Body of pancreas (tissue), 4 donors: Measurements from ENCODE around the gene CEBPZOS. TPM values are rescaled to one million over a fixed set of nuclear protein-coding genes. Genes with fewer than 3 reads are reported as not detected.

Source experiments
- ATAC-seq: fragments of 150-250 bp; one replicate; pipeline ENCODE4 v1.9.1; 2016
- DNase-seq, 4 donors: peaks; one replicate each; pipeline ENCODE4 v3.0.0-alpha.2; 2019
- H3K27ac ChIP-seq, 4 donors: fragments of 200-600 bp; sonication (generic); 1 replicate in 3 of 4; 2 replicates in 1 of 4; pipeline versions ENCODE4 v1.5.1 to v1.6.1; 2016 to 2019; ENCODE audit warnings: mild to moderate bottlenecking in 1 of 4, mixed read lengths in 1 of 4, moderate library complexity in 1 of 4
- H3K27me3 ChIP-seq, 2 donors: fragments of 200-600 bp; sonication (generic); one replicate each; pipeline ENCODE4 v1.6.0; 2016; ENCODE audit warnings: mild to moderate bottlenecking in 1 of 2
- H3K36me3 ChIP-seq, 2 donors: fragments of 200-600 bp; sonication (generic); replicated peaks in 1 of 2; 2 replicates each; pipeline ENCODE4 v1.5.1; 2016; ENCODE audit warnings: low read depth in 2 of 2; ENCODE audit not compliant: insufficient read depth in 1 of 2
- H3K4me1 ChIP-seq: fragments of 200-600 bp; sonication (generic); one replicate; pipeline ENCODE4 v1.6.0; 2016
- H3K4me3 ChIP-seq, 2 donors: fragments of 200-600 bp; sonication (generic); 1 replicate in 1 of 2; 2 replicates in 1 of 2; pipeline ENCODE4 v1.5.1; 2016 to 2019
- H3K9me3 ChIP-seq, 3 donors: fragments of 200-600 bp; sonication (generic); 1 replicate in 2 of 3; 2 replicates in 1 of 3; pipeline ENCODE4 v1.5.1; 2016
- POLR2A ChIP-seq, 3 donors: fragments of 450-650 bp; IDR thresholded peaks; one replicate each; pipeline ENCODE4 v1.6.1; 2016; ENCODE audit warnings: antibody characterized with exemption in 3 of 3, mild to moderate bottlenecking in 2 of 3
- WGBS, 2 donors: methylation state at CpG; one replicate each; pipeline ENCODE4 v1.1.5; 2017; 5-methylcytosine and 5-hydroxymethylcytosine counted together
- intact Hi-C: fragments of 100-400 bp; cut with DNase I; formaldehyde crosslinking; loops from one replicate; pipeline ENCODE4 v1.15.1; 2023
- total RNA-seq, 2 donors: library from RNA; depleted of rRNA; stranded (reverse); fragments of >200 nt; gene quantifications; one replicate each; pipeline ENCODE4 v1.1.0, GENCODE V29; 2016
- TF ChIP-seq, protein P1 (sequence below), 7 experiments: fragments of 450-650 bp in 4 of 7; fragments of 200-600 bp in 3 of 7; sonication (generic) in 3 of 7; IDR thresholded peaks; one replicate each; pipeline ENCODE4 v1.5.1; 2016 to 2019; ENCODE audit warnings: antibody characterized with exemption in 7 of 7

Gene CEBPZOS
- total RNA-seq, 2 donors from 2014 or later, result 9.9 to 21.8 TPM

- WGBS, 2 donors, result 86 to 95% methylated on average over 3 of the region's 3 CpGs
- no peak for ATAC-seq
- Histone ChIP-seq H3K27ac (no peak overlapping the region), H3K36me3 (peaks cover 3 to 24% of the 10 kb centered on the region in 2 donors), H3K4me3 (no peak overlapping the region), H3K9me3 (no peaks in the 10 kb centered on the region), H3K27me3 (no peaks in the 10 kb centered on the region), H3K4me1 (no peaks in the 10 kb centered on the region)
- intact Hi-C loops, result no loop called here
- TF ChIP-seq, protein P1, sequence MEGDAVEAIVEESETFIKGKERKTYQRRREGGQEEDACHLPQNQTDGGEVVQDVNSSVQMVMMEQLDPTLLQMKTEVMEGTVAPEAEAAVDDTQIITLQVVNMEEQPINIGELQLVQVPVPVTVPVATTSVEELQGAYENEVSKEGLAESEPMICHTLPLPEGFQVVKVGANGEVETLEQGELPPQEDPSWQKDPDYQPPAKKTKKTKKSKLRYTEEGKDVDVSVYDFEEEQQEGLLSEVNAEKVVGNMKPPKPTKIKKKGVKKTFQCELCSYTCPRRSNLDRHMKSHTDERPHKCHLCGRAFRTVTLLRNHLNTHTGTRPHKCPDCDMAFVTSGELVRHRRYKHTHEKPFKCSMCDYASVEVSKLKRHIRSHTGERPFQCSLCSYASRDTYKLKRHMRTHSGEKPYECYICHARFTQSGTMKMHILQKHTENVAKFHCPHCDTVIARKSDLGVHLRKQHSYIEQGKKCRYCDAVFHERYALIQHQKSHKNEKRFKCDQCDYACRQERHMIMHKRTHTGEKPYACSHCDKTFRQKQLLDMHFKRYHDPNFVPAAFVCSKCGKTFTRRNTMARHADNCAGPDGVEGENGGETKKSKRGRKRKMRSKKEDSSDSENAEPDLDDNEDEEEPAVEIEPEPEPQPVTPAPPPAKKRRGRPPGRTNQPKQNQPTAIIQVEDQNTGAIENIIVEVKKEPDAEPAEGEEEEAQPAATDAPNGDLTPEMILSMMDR (IDR thresholded peaks at IDR 0.05), result no peak
- TF ChIP-seq POLR2A (IDR thresholded peaks at IDR 0.05), result no peak
- no peak for DNase-seq
Observed at GRCh38 chr2:37244755-37245154, 48.5 kb downstream of the CEBPZOS start.

DNA sequence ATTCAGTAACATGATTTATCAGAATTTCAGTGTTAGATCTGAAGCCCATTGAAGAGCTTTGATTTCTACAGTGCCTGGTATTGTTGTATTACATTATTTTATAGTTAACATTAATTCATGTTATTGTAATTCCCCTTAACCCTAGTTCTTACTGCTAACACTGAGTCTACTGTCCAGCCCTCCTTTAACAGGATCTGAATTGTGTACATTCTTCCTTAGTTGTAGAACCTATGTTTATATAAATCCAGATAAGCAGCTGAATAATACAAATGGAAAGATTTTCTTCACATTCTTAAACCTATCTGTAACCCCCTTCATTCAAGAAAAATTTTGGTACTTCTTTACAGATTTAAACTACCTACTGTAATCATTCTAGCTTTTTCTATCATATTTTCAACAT, 49.9 kb downstream of the CEBPZOS start:
- DNase-seq (no peak), ATAC-seq (no peak)
- no peaks in the 10 kb centered on the region for H3K4me1 ChIP-seq
- no peak overlapping the region for H3K4me3 ChIP-seq
- H3K9me3 ChIP-seq, result no peaks in the 10 kb centered on the region
- no peaks in the 10 kb centered on the region for H3K27me3 ChIP-seq
- TF ChIP-seq, protein P1 (IDR thresholded peaks at IDR 0.05), result no peak
- H3K36me3 ChIP-seq, result peaks cover 3 to 28% of the 10 kb centered on the region in 2 donors
- intact Hi-C loops, result no loop called here
- H3K27ac ChIP-seq, result no peak overlapping the region

DNA sequence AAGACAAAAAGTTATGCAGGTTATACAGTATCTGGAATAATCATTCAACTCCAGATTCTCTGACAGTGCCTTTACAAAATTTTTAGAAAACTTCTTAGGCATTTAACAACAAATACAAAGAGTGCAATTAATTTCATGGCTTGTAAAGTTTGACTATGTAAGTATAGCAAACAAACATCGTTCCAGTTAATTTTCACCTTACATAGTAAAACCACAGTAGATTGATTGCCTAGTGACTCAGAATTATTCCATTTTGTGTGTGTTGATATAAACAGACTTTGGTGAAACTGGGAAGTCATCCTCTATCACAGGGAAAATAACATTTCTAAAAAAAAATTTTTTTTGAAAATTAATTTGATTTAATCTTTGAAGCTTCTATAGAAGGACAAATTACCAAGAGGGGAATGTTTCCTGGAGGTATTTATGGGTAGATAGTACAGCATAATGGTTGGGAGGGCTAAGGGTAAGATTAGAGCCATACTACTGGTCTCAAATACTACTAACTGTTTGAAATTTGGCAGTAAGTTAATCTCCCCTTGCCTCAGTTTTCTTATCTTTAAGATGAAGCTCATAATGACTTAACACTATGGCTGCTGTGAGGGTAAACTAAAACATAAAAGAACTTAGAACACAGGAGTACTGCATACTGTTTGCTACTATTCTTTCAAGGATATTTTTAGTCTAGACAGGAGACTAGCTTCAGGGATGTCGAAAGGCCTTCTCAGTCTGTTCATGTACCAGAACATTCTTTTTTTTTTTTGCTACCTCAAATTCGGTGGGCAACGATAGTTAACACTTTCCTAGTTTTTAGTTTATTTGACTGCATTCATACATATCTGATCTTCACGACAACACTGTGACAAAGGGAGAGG, 54.8 kb downstream of the CEBPZOS start:
- no peaks in the 10 kb centered on the region for H3K9me3 ChIP-seq
- TF ChIP-seq, protein P1 (IDR thresholded peaks at IDR 0.05), result no peak
- TF ChIP-seq POLR2A (IDR thresholded peaks at IDR 0.05), result no peak
- peaks cover 3 to 22% of the 10 kb centered on the region in 2 donors for H3K36me3 ChIP-seq
- H3K27me3 ChIP-seq, result no peaks in the 10 kb centered on the region
- ATAC-seq (no peak), DNase-seq (no peak)
- no peak overlapping the region for H3K27ac ChIP-seq
- H3K4me3 ChIP-seq, result no peak overlapping the region
- WGBS, 2 donors, result 73 to 79% methylated on average over 5 of the region's 5 CpGs
- H3K4me1 ChIP-seq, result no peaks in the 10 kb centered on the region
- intact Hi-C loops, result no loop called here

Other genes starting within 250 kb of the CEBPZOS start
- 10 to 100 TPM in 1 of 2 donors, 1 to 10 TPM in 1; 7.3 to 12.7 TPM for gene STRN, start 230.0 kb upstream of the CEBPZOS start, total RNA-seq
- gene HEATR5B, start 112.1 kb upstream of the CEBPZOS start, total RNA-seq, result 10 to 100 TPM; 44.8 to 51.9 TPM
- 1 to 10 TPM; 3.3 to 5.2 TPM for gene GPATCH11, start 112.0 kb upstream of the CEBPZOS start, total RNA-seq
- gene EIF2AK2, start 39.5 kb upstream of the CEBPZOS start, total RNA-seq, result 10 to 100 TPM; 18.9 to 39.9 TPM
- gene SULT6B1, start 7.8 kb upstream of the CEBPZOS start, total RNA-seq, result not detected
- 10 to 100 TPM; 20.8 to 33.6 TPM for gene CEBPZ, start 35.1 kb downstream of the CEBPZOS start, total RNA-seq
- gene NDUFAF7, start 35.2 kb downstream of the CEBPZOS start, total RNA-seq, result 10 to 100 TPM; 12.2 to 18.5 TPM
- gene PRKD3, start 128.3 kb downstream of the CEBPZOS start, total RNA-seq, result 10 to 100 TPM in 1 of 2 donors, 1 to 10 TPM in 1; 8.2 to 15.3 TPM
- 1 to 10 TPM; 1.3 to 3.4 TPM for gene QPCT, start 148.1 kb downstream of the CEBPZOS start, total RNA-seq